Astrocyte (in vitro differentiated cells and primary cell): ENCODE results near the gene IL1R2. TPM values are rescaled to one million over a fixed set of nuclear protein-coding genes. Genes with fewer than 3 reads are reported as not detected.

Experiments
- DNase-seq: peaks from one replicate; pipeline ENCODE4 v3.0.0-alpha.2; 2010; ENCODE audit warnings: low read depth
- FAIRE-seq: peaks from 2 replicates; lab custom pipeline; 2011; peaks lifted over from hg19 to GRCh38; lab: Jason Lieb, UNC
- H2AFZ ChIP-seq: 2 replicates; pipeline ENCODE4 v1.6.0; 2012; ENCODE audit warnings: low read depth, low read length, inconsistent platforms
- H3K27ac ChIP-seq: 2 replicates; pipeline ENCODE4 v1.5.1; 2011; ENCODE audit warnings: low read depth, low read length, inconsistent platforms
- H3K27me3 ChIP-seq: 2 replicates; pipeline ENCODE4 v1.6.0; 2011; ENCODE audit warnings: low read length, inconsistent platforms; ENCODE audit not compliant: insufficient read depth
- H3K36me3 ChIP-seq: 2 replicates; pipeline ENCODE4 v1.5.1; 2011; ENCODE audit warnings: low read length, inconsistent platforms; ENCODE audit not compliant: insufficient read depth
- H3K4me1 ChIP-seq: 2 replicates; pipeline ENCODE4 v1.5.1; 2011; ENCODE audit warnings: low read length, inconsistent platforms; ENCODE audit not compliant: insufficient read depth
- H3K4me2 ChIP-seq: 2 replicates; pipeline ENCODE4 v1.6.0; 2012; ENCODE audit warnings: low read length, inconsistent platforms
- H3K4me3 ChIP-seq: 2 replicates; pipeline ENCODE4 v1.5.1; 2011; ENCODE audit warnings: low read depth, mild to moderate bottlenecking, low read length, inconsistent platforms; ENCODE audit not compliant: insufficient read depth
- H3K79me2 ChIP-seq: 2 replicates; pipeline ENCODE4 v1.6.0; 2012; ENCODE audit warnings: mild to moderate bottlenecking, low read length, inconsistent platforms; ENCODE audit not compliant: insufficient read depth
- H3K9ac ChIP-seq: 2 replicates; pipeline ENCODE4 v1.6.0; 2012; ENCODE audit warnings: mild to moderate bottlenecking, low read length, inconsistent platforms
- H3K9me3 ChIP-seq: 2 replicates; pipeline ENCODE4 v1.5.1; 2012; ENCODE audit warnings: low read depth, mild to moderate bottlenecking, low read length, inconsistent platforms; ENCODE audit not compliant: insufficient read depth
- H4K20me1 ChIP-seq: 2 replicates; pipeline ENCODE4 v1.6.0; 2012; ENCODE audit warnings: low read length, inconsistent platforms; ENCODE audit not compliant: insufficient read depth
- H3K27ac Mint-ChIP-seq: one replicate; pipeline ENCODE4 v1.8.0; 2021; ENCODE audit warnings: mild to moderate bottlenecking, mixed read lengths; ENCODE audit not compliant: unreplicated experiment
- H3K27me3 Mint-ChIP-seq: one replicate; pipeline ENCODE4 v1.8.0; 2021; ENCODE audit warnings: low read depth, mixed read lengths; ENCODE audit not compliant: unreplicated experiment
- H3K36me3 Mint-ChIP-seq: one replicate; pipeline ENCODE4 v1.8.0; 2021; ENCODE audit warnings: low read depth, mixed read lengths; ENCODE audit not compliant: unreplicated experiment
- H3K4me1 Mint-ChIP-seq: one replicate; pipeline ENCODE4 v1.8.0; 2021; ENCODE audit warnings: low read depth, mixed read lengths; ENCODE audit not compliant: unreplicated experiment
- H3K4me3 Mint-ChIP-seq: one replicate; pipeline ENCODE4 v1.8.0; 2021; ENCODE audit warnings: mild to moderate bottlenecking, moderate library complexity, mixed read lengths; ENCODE audit not compliant: unreplicated experiment
- H3K9me3 Mint-ChIP-seq: one replicate; pipeline ENCODE4 v1.8.0; 2021; ENCODE audit warnings: mild to moderate bottlenecking, mixed read lengths; ENCODE audit not compliant: unreplicated experiment
- EZH2 ChIP-seq: IDR thresholded peaks from 2 replicates; pipeline ENCODE4 v1.6.1; 2012; ENCODE audit warnings: mild to moderate bottlenecking, low read length, inconsistent platforms; ENCODE audit not compliant: insufficient read depth
- total RNA-seq: library from RNA; stranded (reverse); gene quantifications from 2 replicates; pipeline ENCODE4 v1.2.1, GENCODE V29; 2021
- TF ChIP-seq, protein P1 (sequence below): IDR thresholded peaks from 2 replicates; pipeline ENCODE4 v1.5.1; 2011; ENCODE audit warnings: low read depth, mild to moderate bottlenecking, inconsistent platforms, low read length, moderate library complexity; ENCODE audit not compliant: insufficient read depth

IL1R2 gene
- total RNA-seq, 1 donor from 2014 or later, result 0.34 TPM

DNA sequence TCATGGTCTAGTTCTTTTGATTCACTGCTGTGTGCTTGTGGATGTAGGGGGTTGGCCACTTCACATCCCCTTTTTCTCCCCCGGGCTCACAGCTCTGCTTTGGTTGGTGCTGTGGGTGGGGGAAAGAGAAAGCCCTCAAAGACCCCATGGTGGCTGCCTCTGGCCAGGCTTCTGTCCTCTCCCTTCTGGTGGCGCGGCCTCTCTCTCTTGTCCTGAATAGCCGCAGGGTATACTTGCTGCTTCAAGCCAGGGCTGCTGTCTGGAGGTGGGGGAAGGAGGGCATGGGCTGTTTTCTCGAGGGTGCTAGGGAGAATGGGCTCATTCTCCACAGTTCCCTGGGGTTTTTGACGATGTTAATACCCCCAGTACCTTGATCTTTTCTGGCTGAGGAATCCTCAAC, 53.9 kb downstream of the IL1R2 start:
- H3K9ac ChIP-seq, result no peak overlapping the region
- H2AFZ ChIP-seq, result no peak overlapping the region
- peak overlapping the region; percentile 49 for H3K4me2 ChIP-seq
- peaks cover 2% of the 10 kb centered on the region for H3K27me3 Mint-ChIP-seq
- no peak overlapping the region for H3K4me3 ChIP-seq
- H3K27ac Mint-ChIP-seq, result no peak overlapping the region
- FAIRE-seq (no peak), DNase-seq (no peak)
- H3K4me1 ChIP-seq, result peaks cover 14% of the 10 kb centered on the region
- H3K36me3 Mint-ChIP-seq, result peaks cover 3% of the 10 kb centered on the region
- no peaks in the 10 kb centered on the region for H3K27me3 ChIP-seq
- no peaks in the 10 kb centered on the region for H4K20me1 ChIP-seq
- H3K4me3 Mint-ChIP-seq, result no peak overlapping the region
- H3K36me3 ChIP-seq, result no peaks in the 10 kb centered on the region
- no peaks in the 10 kb centered on the region for H3K79me2 ChIP-seq
- no peak overlapping the region for H3K27ac ChIP-seq
- TF ChIP-seq EZH2, result no peak
- TF ChIP-seq, protein P1, sequence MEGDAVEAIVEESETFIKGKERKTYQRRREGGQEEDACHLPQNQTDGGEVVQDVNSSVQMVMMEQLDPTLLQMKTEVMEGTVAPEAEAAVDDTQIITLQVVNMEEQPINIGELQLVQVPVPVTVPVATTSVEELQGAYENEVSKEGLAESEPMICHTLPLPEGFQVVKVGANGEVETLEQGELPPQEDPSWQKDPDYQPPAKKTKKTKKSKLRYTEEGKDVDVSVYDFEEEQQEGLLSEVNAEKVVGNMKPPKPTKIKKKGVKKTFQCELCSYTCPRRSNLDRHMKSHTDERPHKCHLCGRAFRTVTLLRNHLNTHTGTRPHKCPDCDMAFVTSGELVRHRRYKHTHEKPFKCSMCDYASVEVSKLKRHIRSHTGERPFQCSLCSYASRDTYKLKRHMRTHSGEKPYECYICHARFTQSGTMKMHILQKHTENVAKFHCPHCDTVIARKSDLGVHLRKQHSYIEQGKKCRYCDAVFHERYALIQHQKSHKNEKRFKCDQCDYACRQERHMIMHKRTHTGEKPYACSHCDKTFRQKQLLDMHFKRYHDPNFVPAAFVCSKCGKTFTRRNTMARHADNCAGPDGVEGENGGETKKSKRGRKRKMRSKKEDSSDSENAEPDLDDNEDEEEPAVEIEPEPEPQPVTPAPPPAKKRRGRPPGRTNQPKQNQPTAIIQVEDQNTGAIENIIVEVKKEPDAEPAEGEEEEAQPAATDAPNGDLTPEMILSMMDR, result no peak
- peaks cover 28% of the 10 kb centered on the region for H3K4me1 Mint-ChIP-seq
- no peaks in the 10 kb centered on the region for H3K9me3 ChIP-seq
- H3K9me3 Mint-ChIP-seq, result peaks cover 6% of the 10 kb centered on the region

DNA sequence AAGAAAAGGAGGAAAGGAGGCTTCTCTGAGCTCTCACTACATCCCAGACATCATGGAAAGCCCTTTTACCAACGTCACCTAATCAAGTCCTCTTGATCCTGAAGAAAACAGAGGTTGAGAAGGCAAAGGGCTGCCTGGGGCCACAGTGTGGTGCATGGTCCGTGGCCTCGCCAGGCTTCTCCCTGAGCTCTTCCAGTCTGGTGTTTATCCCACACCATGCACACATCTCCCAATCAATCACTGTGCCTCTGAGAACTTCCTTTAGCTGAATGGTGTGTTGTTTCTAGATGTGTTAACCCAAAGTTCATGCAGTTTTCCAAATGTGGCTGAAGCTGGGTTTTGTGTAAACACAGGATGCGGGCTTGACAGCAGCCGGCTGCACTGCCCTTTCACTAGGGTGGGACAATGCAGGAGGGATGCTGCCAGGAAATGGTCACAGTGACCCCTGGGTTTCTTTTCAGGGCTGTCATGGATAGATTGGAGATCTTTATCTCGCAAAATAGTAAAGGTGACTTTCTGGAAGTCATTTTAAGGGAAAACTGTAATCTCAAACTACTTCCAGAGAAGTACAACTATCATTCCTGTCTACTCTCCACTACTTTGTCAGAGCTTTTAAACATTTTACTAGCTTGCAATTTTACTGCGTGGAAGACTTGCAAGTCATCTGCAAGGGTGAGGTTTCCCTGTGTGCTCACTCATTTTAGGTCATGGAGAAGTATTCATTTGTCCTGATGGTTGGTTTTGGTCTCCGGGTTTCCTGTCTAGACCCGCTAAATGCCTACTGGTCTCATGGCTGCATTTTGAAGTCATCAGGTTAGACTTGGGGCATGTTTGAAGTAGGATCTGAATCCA, 54.6 kb downstream of the IL1R2 start:
- Histone ChIP-seq H3K9me3 (no peaks in the 10 kb centered on the region), H3K9ac (no peak overlapping the region), H3K36me3 (no peaks in the 10 kb centered on the region), H3K27ac (no peak overlapping the region), H3K4me2 (peak overlapping the region; percentile 49), H4K20me1 (no peaks in the 10 kb centered on the region), H2AFZ (peak overlapping the region; percentile 43), H3K4me3 (no peak overlapping the region), H3K79me2 (no peaks in the 10 kb centered on the region), H3K27me3 (no peaks in the 10 kb centered on the region), H3K4me1 (peaks cover 18% of the 10 kb centered on the region)
- Mint-ChIP-seq H3K4me3 (no peak overlapping the region), H3K4me1 (peaks cover 26% of the 10 kb centered on the region), H3K36me3 (peaks cover 3% of the 10 kb centered on the region), H3K27me3 (peaks cover 2% of the 10 kb centered on the region), H3K9me3 (peaks cover 4% of the 10 kb centered on the region), H3K27ac (no peak overlapping the region)
- peak; percentile 81 for DNase-seq
- no peak for TF ChIP-seq EZH2
- TF ChIP-seq, protein P1, result no peak
- FAIRE-seq, result no peak

- Mint-ChIP-seq H3K27me3 (no peaks in the 10 kb centered on the region), H3K27ac (no peak overlapping the region), H3K9me3 (peaks cover 4% of the 10 kb centered on the region), H3K36me3 (peaks cover 3% of the 10 kb centered on the region), H3K4me1 (peaks cover 23% of the 10 kb centered on the region), H3K4me3 (no peak overlapping the region)
- DNase-seq (peak; percentile 67), FAIRE-seq (no peak)
- H3K9ac ChIP-seq, result no peak overlapping the region
- H3K79me2 ChIP-seq, result no peaks in the 10 kb centered on the region
- peaks cover 23% of the 10 kb centered on the region for H3K4me1 ChIP-seq
- H3K4me3 ChIP-seq, result no peak overlapping the region
- peak overlapping the region; percentile 7 for H2AFZ ChIP-seq
- TF ChIP-seq EZH2, result no peak
- TF ChIP-seq, protein P1, result no peak
- H4K20me1 ChIP-seq, result no peaks in the 10 kb centered on the region
- no peaks in the 10 kb centered on the region for H3K9me3 ChIP-seq
- H3K27ac ChIP-seq, result no peak overlapping the region
- H3K27me3 ChIP-seq, result no peaks in the 10 kb centered on the region
- peak overlapping the region; percentile 17 for H3K4me2 ChIP-seq
- no peaks in the 10 kb centered on the region for H3K36me3 ChIP-seq
Observed at GRCh38 chr2:102048465-102048864, 56.7 kb downstream of the IL1R2 start.
